PC-9 (cell line): ENCODE data around the gene TIMP3. TPM values are rescaled to one million over a fixed set of nuclear protein-coding genes. Genes with fewer than 3 reads are reported as not detected.
"Not testable (repeated sequence)": the region's sequence is repeated elsewhere in the genome, so short reads cannot be mapped to it uniquely, and the experiment has no call there.

ENCODE experiments used
- BruUV-seq: library from RNA; stranded (reverse); fragments of 400-500 nt; replicated peaks from 2 replicates; lab custom pipeline; 2021; lab: Mats Ljungman, UMichigan
- CTCF ChIA-PET: fragments of 300-600 bp; sonication (Branson Sonifier 250); formaldehyde crosslinking; loops from one replicate; lab custom pipeline; 2022; ENCODE audit warnings: antibody characterized with exemption; lab: Charles Lee
- POLR2A ChIA-PET: fragments of 300-600 bp; sonication (Branson Sonifier 250); formaldehyde crosslinking; loops from one replicate; lab custom pipeline; 2022; ENCODE audit warnings: antibody characterized with exemption; ENCODE audit not compliant: unreplicated experiment; lab: Charles Lee
- DNase-seq, 2 experiments: peaks; one replicate each; pipeline versions ENCODE4 v3.0.0 to v3.0.0-alpha.2; 2015 to 2022; ENCODE audit warnings: mixed read lengths in 1 of 2
- H2AFZ ChIP-seq: fragments of 200-600 bp; sonication (generic); 2 replicates; pipeline ENCODE4 v1.8.1; 2017; ENCODE audit warnings: antibody characterized with exemption
- H3F3A ChIP-seq: fragments of 200-600 bp; sonication (generic); 2 replicates; pipeline ENCODE4 v1.8.1; 2017; ENCODE audit warnings: antibody characterized with exemption, mild to moderate bottlenecking, low read depth; ENCODE audit not compliant: insufficient read depth
- H3K27ac ChIP-seq: fragments of 200-600 bp; sonication (generic); 2 replicates; pipeline ENCODE4 v1.6.1; 2016; ENCODE audit warnings: mixed run types
- H3K27me3 ChIP-seq: fragments of 200-600 bp; sonication (generic); 2 replicates; pipeline ENCODE4 v1.6.1; 2016; ENCODE audit warnings: low read depth, mixed run types; ENCODE audit not compliant: insufficient read depth
- H3K36me3 ChIP-seq: fragments of 200-600 bp; sonication (generic); 2 replicates; pipeline ENCODE4 v1.6.1; 2016; ENCODE audit warnings: low read depth, mixed run types
- H3K4me1 ChIP-seq: fragments of 200-600 bp; sonication (generic); replicated peaks from 2 replicates; pipeline ENCODE4 v1.6.1; 2016; ENCODE audit warnings: mixed run types; ENCODE audit not compliant: insufficient read depth
- H3K4me2 ChIP-seq: fragments of 200-600 bp; sonication (generic); 2 replicates; pipeline ENCODE4 v1.6.1; 2017; ENCODE audit warnings: mixed run types
- H3K4me3 ChIP-seq: fragments of 200-600 bp; sonication (generic); 2 replicates; pipeline ENCODE4 v1.6.1; 2016; ENCODE audit warnings: mixed run types
- H3K79me2 ChIP-seq: fragments of 200-600 bp; sonication (generic); 2 replicates; pipeline ENCODE4 v1.6.1; 2017; ENCODE audit warnings: low read depth, mixed run types
- H3K9me2 ChIP-seq: fragments of 200-600 bp; sonication (generic); 2 replicates; pipeline ENCODE4 v1.8.1; 2017; ENCODE audit warnings: mild to moderate bottlenecking; ENCODE audit not compliant: insufficient read depth
- H3K9me3 ChIP-seq: fragments of 200-600 bp; sonication (generic); 2 replicates; pipeline ENCODE4 v1.8.1; 2016; ENCODE audit warnings: low read depth; ENCODE audit not compliant: insufficient read depth
- H4K20me1 ChIP-seq: fragments of 200-600 bp; sonication (generic); 2 replicates; pipeline ENCODE4 v1.8.1; 2017; ENCODE audit not compliant: insufficient read depth
- EZH2 ChIP-seq: fragments of 200-600 bp; sonication (generic); IDR thresholded peaks from 2 replicates; pipeline ENCODE4 v1.8.0; 2017; ENCODE audit warnings: antibody characterized with exemption, low read depth
- intact Hi-C: fragments of 100-400 bp; cut with micrococcal nuclease; formaldehyde crosslinking; loops from one replicate; pipeline ENCODE4 v1.10.0; 2022; ENCODE audit not compliant: unreplicated experiment
- total RNA-seq: library from RNA; stranded (reverse); gene quantifications from 2 replicates; pipeline ENCODE4 v1.2.3, GENCODE V29; 2021
- TF ChIP-seq, protein P1 (sequence below): fragments of 200-600 bp; sonication (generic); conservative IDR thresholded peaks from 2 replicates; pipeline ENCODE4 v1.6.1; 2017; ENCODE audit warnings: mixed run types, antibody characterized with exemption, mild to moderate bottlenecking, moderate library complexity

The TIMP3 gene
- total RNA-seq, 1 experiment from 2014 or later = 79.8 TPM

DNA sequence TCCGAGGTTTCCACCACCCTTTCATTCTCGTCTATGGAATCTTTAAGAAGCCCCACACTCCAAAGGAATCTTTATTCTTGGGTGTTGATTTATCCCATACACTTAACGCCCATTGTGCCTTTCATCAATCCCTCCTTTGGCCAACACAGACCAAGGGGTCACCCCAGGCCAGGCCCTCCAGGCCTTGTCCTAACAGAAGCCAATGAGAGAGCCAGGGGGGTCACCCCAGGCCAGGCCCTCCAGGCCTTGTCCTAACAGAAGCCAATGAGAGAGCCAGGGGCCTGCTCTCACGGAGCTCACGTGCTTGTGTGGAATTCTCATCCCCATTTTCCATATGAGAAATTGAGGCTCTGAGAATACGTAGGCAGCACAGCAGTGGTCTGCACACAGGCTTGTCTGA is 47.9 kb upstream of the TIMP3 start:
- CTCF ChIA-PET = no interaction called here

DNA sequence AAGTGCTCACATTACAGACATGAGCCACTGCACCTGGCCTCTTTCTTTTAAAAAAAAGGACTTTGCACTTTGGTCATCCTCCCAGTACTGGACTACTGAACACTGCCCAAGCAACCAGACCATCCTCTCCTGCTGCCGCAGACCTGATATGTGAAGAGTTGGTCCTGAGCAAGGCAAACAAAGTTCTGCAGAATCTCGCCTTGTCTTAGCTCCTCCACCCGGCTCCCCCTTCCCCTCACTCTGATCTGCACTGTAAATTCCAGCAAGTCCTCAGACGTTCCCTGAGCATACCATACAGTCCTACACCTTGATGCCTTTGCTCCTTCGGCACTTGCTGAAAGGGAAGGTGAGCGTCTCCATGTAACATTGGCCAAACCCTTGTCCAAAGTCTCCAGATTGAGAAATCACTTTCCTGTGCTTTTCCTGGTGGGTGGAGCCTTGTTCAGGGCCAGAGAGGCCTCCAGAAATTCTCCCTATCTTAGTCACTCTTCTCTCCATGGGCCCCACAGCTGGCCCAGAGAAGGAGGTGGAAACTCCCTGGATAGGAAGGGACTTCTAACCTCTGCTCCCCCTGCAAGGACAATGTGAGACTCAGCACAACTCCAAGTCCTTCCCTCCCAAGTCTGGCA is 47.0 kb upstream of the TIMP3 start:
- no peak for TF ChIP-seq EZH2
- TF ChIP-seq, protein P1, sequence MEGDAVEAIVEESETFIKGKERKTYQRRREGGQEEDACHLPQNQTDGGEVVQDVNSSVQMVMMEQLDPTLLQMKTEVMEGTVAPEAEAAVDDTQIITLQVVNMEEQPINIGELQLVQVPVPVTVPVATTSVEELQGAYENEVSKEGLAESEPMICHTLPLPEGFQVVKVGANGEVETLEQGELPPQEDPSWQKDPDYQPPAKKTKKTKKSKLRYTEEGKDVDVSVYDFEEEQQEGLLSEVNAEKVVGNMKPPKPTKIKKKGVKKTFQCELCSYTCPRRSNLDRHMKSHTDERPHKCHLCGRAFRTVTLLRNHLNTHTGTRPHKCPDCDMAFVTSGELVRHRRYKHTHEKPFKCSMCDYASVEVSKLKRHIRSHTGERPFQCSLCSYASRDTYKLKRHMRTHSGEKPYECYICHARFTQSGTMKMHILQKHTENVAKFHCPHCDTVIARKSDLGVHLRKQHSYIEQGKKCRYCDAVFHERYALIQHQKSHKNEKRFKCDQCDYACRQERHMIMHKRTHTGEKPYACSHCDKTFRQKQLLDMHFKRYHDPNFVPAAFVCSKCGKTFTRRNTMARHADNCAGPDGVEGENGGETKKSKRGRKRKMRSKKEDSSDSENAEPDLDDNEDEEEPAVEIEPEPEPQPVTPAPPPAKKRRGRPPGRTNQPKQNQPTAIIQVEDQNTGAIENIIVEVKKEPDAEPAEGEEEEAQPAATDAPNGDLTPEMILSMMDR = no peak
- no peaks in the 10 kb centered on the region; the same call in 1 of the 2 replicates for H3K9me3 ChIP-seq
- H3K4me3 ChIP-seq = no peak overlapping the region
- H3K9me2 ChIP-seq = no peaks in the 10 kb centered on the region
- CTCF ChIA-PET = no interaction called here
- peak overlapping the region; percentile 20; the same call in 1 of the 2 replicates for H3K4me2 ChIP-seq
- peak; percentile 34 to 64 for DNase-seq
- no peaks in the 10 kb centered on the region for H4K20me1 ChIP-seq
- no peak overlapping the region; the same call in 1 of the 2 replicates for H3K27ac ChIP-seq
- intact Hi-C loops = no loop called here
- H3K27me3 ChIP-seq = no peaks in the 10 kb centered on the region
- no peaks in the 10 kb centered on the region for H3K36me3 ChIP-seq
- H3F3A ChIP-seq = no peaks in the 10 kb centered on the region
- POLR2A ChIA-PET = no interaction called here
- no peak overlapping the region for H2AFZ ChIP-seq
- peaks cover 33% of the 10 kb centered on the region for H3K4me1 ChIP-seq
- no peaks in the 10 kb centered on the region for H3K79me2 ChIP-seq
- BruUV-seq = no TSS peak

More for the DNA sequence above, 47.9 kb upstream of the TIMP3 start:
- Histone ChIP-seq H3K27ac (no peak overlapping the region), H3K9me2 (no peaks in the 10 kb centered on the region), H3K4me3 (no peak overlapping the region), H3K36me3 (no peaks in the 10 kb centered on the region), H3K79me2 (no peaks in the 10 kb centered on the region), H3F3A (no peaks in the 10 kb centered on the region), H3K4me1 (peaks cover 24% of the 10 kb centered on the region), H2AFZ (no peak overlapping the region), H4K20me1 (no peaks in the 10 kb centered on the region), H3K9me3 (no peaks in the 10 kb centered on the region; the same call in 1 of the 2 replicates), H3K4me2 (no peak overlapping the region), H3K27me3 (no peaks in the 10 kb centered on the region)
- TF ChIP-seq, protein P1 = no peak
- no peak for TF ChIP-seq EZH2
- POLR2A ChIA-PET = no interaction called here
- intact Hi-C loops = no loop called here
- no peak for DNase-seq
- BruUV-seq = no TSS peak

DNA sequence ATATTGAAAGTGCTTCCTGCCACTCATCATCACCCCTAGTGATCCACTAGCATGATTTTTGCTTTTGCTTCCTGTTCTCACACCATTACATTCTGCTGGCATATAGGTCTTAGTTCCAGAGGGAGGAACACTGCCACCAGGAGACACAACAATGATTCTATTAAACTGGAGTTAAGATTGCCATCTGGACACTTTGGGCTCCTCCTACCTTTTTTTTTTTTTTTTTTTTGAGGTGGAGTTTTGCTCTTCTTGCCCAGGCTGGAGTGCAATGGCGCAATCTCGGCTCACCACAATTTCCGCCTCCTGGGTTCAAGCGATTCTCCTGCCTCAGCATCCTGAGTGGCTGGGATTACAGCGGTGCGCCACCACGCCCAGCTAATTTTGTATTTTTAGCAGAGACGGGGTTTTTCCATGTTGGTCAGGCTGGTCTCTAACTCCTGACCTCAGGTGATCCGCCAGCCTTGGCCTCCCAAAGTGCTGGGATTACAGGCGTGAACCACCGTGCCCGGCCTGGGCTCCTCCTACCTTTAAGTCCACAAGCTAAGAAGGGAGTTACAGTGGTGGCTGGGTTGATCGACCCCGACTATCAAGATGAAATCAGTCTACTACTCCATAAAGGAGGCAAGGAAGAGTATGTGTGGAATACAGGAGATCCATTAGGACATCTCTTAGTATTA is 44.3 kb upstream of the TIMP3 start:
- POLR2A ChIA-PET = interaction anchor here (0.6 kb wide), 1 partner anchor 19 kb away, joined by 3 read pairs; no protein-coding TSS in a partner anchor
- CTCF ChIA-PET, H3K4me3 ChIP-seq, H4K20me1 ChIP-seq, H3K4me2 ChIP-seq, H3K27me3 ChIP-seq, H3K36me3 ChIP-seq, H3K79me2 ChIP-seq, intact Hi-C loops, H2AFZ ChIP-seq, H3K27ac ChIP-seq, H3K9me2 ChIP-seq, H3K9me3 ChIP-seq, BruUV-seq: not testable (repeated sequence)
- peak in 1 of 2 experiments; percentile 55 for DNase-seq
- Histone ChIP-seq H3F3A (peaks cover 16% of the 10 kb centered on the region), H3K4me1 (peaks cover 43% of the 10 kb centered on the region)
